IMR-90 (cell line): Measurements from ENCODE around the gene SHISAL1. TPM values are rescaled to one million over a fixed set of nuclear protein-coding genes. Genes with fewer than 3 reads are reported as not detected.

ENCODE experiments used
- ATAC-seq: fragments of 200-7000 bp; cut with Tn5 transposase; 2 replicates; pipeline ENCODE4 v1.9.1; 2020; ENCODE audit warnings: low read depth, mild to moderate bottlenecking, moderate library complexity
- BruUV-seq: library from RNA; stranded (reverse); fragments of 400-500 nt; replicated peaks from 2 replicates; lab custom pipeline; 2021; lab: Mats Ljungman, UMichigan
- CTCF ChIA-PET: fragments of 300-600 bp; formaldehyde crosslinking; extraction: SDS; loops from one replicate; lab custom pipeline; 2021; ENCODE audit warnings: antibody characterized with exemption; lab: Yijun Ruan, JAX
- POLR2A ChIA-PET: fragments of 300-600 bp; sonication (Branson Sonifier 250); formaldehyde crosslinking; loops from one replicate; lab custom pipeline; 2022; ENCODE audit warnings: antibody characterized with exemption; ENCODE audit not compliant: unreplicated experiment; lab: Charles Lee
- DNase-seq: peaks from one replicate; pipeline ENCODE4 v3.0.0; 2013
- H2AFZ ChIP-seq: replicated peaks from 2 replicates; pipeline ENCODE3; 2013; ENCODE audit warnings: low read length, mild to moderate bottlenecking; ENCODE audit not compliant: poor library complexity
- H2AK5ac ChIP-seq: 2 replicates; pipeline ENCODE4 v1.6.1; 2013; ENCODE audit warnings: low read depth, low read length, inconsistent platforms
- H2AK9ac ChIP-seq: replicated peaks from 2 replicates; pipeline ENCODE3; 2013; ENCODE audit warnings: mild to moderate bottlenecking, low read depth, low read length, moderate library complexity; ENCODE audit not compliant: poor library complexity
- H2BK120ac ChIP-seq: 2 replicates; pipeline ENCODE4 v1.6.1; 2013; ENCODE audit warnings: low read depth, low read length, inconsistent platforms
- H2BK15ac ChIP-seq: 3 replicates; pipeline ENCODE4 v1.6.1; 2013; ENCODE audit warnings: low read depth, low read length, inconsistent platforms
- H2BK20ac ChIP-seq: 2 replicates; pipeline ENCODE4 v1.6.1; 2013; ENCODE audit warnings: low read depth, mild to moderate bottlenecking, inconsistent platforms, low read length, moderate library complexity
- H2BK5ac ChIP-seq: 2 replicates; pipeline ENCODE4 v1.6.1; 2013; ENCODE audit warnings: mild to moderate bottlenecking, low read depth, low read length, inconsistent platforms; ENCODE audit not compliant: poor library complexity, severe bottlenecking
- H3K14ac ChIP-seq: replicated peaks from 2 replicates; pipeline ENCODE4 v1.6.1; 2013; ENCODE audit warnings: low read depth, low read length, inconsistent platforms
- H3K18ac ChIP-seq: 2 replicates; pipeline ENCODE4 v1.6.1; 2013; ENCODE audit warnings: low read depth, low read length, control low read depth
- H3K23ac ChIP-seq: 2 replicates; pipeline ENCODE4 v1.6.1; 2013; ENCODE audit warnings: low read depth, low read length, inconsistent platforms
- H3K27ac ChIP-seq: 2 replicates; pipeline ENCODE4 v1.5.1; 2013; ENCODE audit warnings: mild to moderate bottlenecking, control low read depth, low read length; ENCODE audit not compliant: insufficient read depth
- H3K27me3 ChIP-seq: 2 replicates; pipeline ENCODE4 v1.6.1; 2013; ENCODE audit warnings: low read length; ENCODE audit not compliant: control insufficient read depth, insufficient read depth
- H3K36me3 ChIP-seq: 2 replicates; pipeline ENCODE4 v1.6.1; 2013; ENCODE audit warnings: low read length, mixed read lengths; ENCODE audit not compliant: control insufficient read depth, insufficient read depth
- H3K4ac ChIP-seq: 2 replicates; pipeline ENCODE4 v1.6.1; 2013; ENCODE audit warnings: low read depth, low read length, inconsistent platforms
- H3K4me1 ChIP-seq: 2 replicates; pipeline ENCODE4 v1.6.1; 2013; ENCODE audit warnings: low read length, mixed read lengths; ENCODE audit not compliant: control insufficient read depth, insufficient read depth
- H3K4me2 ChIP-seq: 2 replicates; pipeline ENCODE4 v1.6.1; 2013; ENCODE audit warnings: low read depth, mild to moderate bottlenecking, control low read depth, low read length, moderate library complexity
- H3K4me3 ChIP-seq: 2 replicates; pipeline ENCODE4 v1.5.1; 2013; ENCODE audit warnings: low read depth, mild to moderate bottlenecking, control low read depth, low read length, moderate library complexity; ENCODE audit not compliant: insufficient read depth
- H3K56ac ChIP-seq: 2 replicates; pipeline ENCODE4 v1.6.1; 2013; ENCODE audit warnings: low read length, inconsistent platforms; ENCODE audit not compliant: insufficient read depth; ENCODE audit errors: extremely low read depth
- H3K79me1 ChIP-seq, 2 experiments: 2 replicates each; pipeline ENCODE4 v1.6.1; 2013; ENCODE audit warnings: low read length in 2 of 2, inconsistent platforms in 1 of 2, low read depth in 1 of 2
- H3K9ac ChIP-seq: 2 replicates; pipeline ENCODE4 v1.6.1; 2013; ENCODE audit warnings: low read depth, low read length, control low read depth
- H3K9me1 ChIP-seq: 2 replicates; pipeline ENCODE4 v1.6.1; 2013; ENCODE audit warnings: low read length, inconsistent platforms; ENCODE audit not compliant: insufficient read depth
- H3K9me3 ChIP-seq: 2 replicates; pipeline ENCODE4 v1.6.1; 2013; ENCODE audit warnings: low read length; ENCODE audit not compliant: control insufficient read depth, insufficient read depth
- H4K20me1 ChIP-seq: 2 replicates; pipeline ENCODE4 v1.6.1; 2013; ENCODE audit warnings: low read length, inconsistent platforms; ENCODE audit not compliant: insufficient read depth
- H4K5ac ChIP-seq: 2 replicates; pipeline ENCODE4 v1.6.1; 2013; ENCODE audit warnings: mild to moderate bottlenecking, low read depth, low read length, control low read depth
- H4K8ac ChIP-seq, 2 experiments: 2 replicates each; pipeline ENCODE4 v1.6.1; 2013; ENCODE audit warnings: low read depth in 2 of 2, low read length in 2 of 2, control low read depth in 1 of 2, inconsistent platforms in 1 of 2
- H4K91ac ChIP-seq: 2 replicates; pipeline ENCODE4 v1.6.1; 2013; ENCODE audit warnings: low read depth, low read length, inconsistent platforms; ENCODE audit not compliant: insufficient read depth
- CHD1 ChIP-seq: IDR thresholded peaks from 2 replicates; pipeline ENCODE4 v1.6.1; 2012; ENCODE audit warnings: low read depth, low read length, improper control_type of control experiment
- MXI1 ChIP-seq: IDR thresholded peaks from 2 replicates; pipeline ENCODE4 v1.6.1; 2012; ENCODE audit warnings: low read depth, mild to moderate bottlenecking, low read length, moderate library complexity, borderline replicate concordance
- NFE2L2 ChIP-seq: fragments of 150-350 bp; IDR thresholded peaks from 2 replicates; pipeline ENCODE4 v1.6.1; 2016; ENCODE audit warnings: low read depth, mild to moderate bottlenecking, low read length
- POLR2A ChIP-seq: IDR thresholded peaks from 2 replicates; pipeline ENCODE4 v1.6.1; 2012; ENCODE audit warnings: mild to moderate bottlenecking, low read depth, low read length
- RCOR1 ChIP-seq: IDR thresholded peaks from 2 replicates; pipeline ENCODE4 v1.6.1; 2012; ENCODE audit warnings: mild to moderate bottlenecking, low read length, improper control_type of control experiment; ENCODE audit not compliant: insufficient replicate concordance
- RFX5 ChIP-seq: IDR thresholded peaks from 2 replicates; pipeline ENCODE4 v1.8.0; 2012; ENCODE audit warnings: low read depth, mild to moderate bottlenecking, low read length, moderate library complexity
- SMC3 ChIP-seq: fragments of 150-350 bp; IDR thresholded peaks from 2 replicates; pipeline ENCODE4 v1.6.1; 2016; ENCODE audit warnings: low read depth, mild to moderate bottlenecking, antibody characterized with exemption, low read length, moderate library complexity
- WGBS, 2 experiments: methylation state at CpG; one replicate each; pipeline versions ENCODE4 v1.1.5 to v1.1.7; 2013; ENCODE audit warnings: missing lambda C conversion rate in 2 of 2; ENCODE audit not compliant: insufficient read length in 1 of 2; ENCODE audit errors: extremely low coverage in 2 of 2; 5-methylcytosine and 5-hydroxymethylcytosine counted together
- dilution Hi-C: fragments of 300-500 bp; cut with HindIII; formaldehyde crosslinking; loops from one replicate; pipeline ENCODE4 v1.14.3; 2018; ENCODE audit warnings: low sequenced_read_pairs; ENCODE audit not compliant: unreplicated experiment
- in situ Hi-C: fragments of 300-500 bp; cut with MboI; formaldehyde crosslinking; loops from 3 replicates; pipeline ENCODE4 v1.14.3; 2019; ENCODE audit warnings: low sequenced_read_pairs, inconsistent platforms, mixed read lengths
- intact Hi-C: fragments of 100-400 bp; cut with micrococcal nuclease; formaldehyde crosslinking; loops from 2 replicates; pipeline ENCODE4 v1.10.0; 2022
- polyA plus RNA-seq, 3 experiments: library from polyadenylated mRNA; depleted of rRNA; stranded (reverse); fragments of >200 nt; gene quantifications; 2 replicates each; pipeline ENCODE4 v1.2.3, GENCODE V29; 2012; ENCODE audit warnings: low replicate concordance in 1 of 3
- total RNA-seq: library from RNA; depleted of rRNA; stranded (reverse); fragments of >200 nt; gene quantifications from 2 replicates; pipeline ENCODE4 v1.2.3, GENCODE V29; 2012
- TF ChIP-seq, protein P1 (sequence below): fragments of 150-350 bp; IDR thresholded peaks from 2 replicates; pipeline ENCODE4 v1.6.1; 2017; ENCODE audit warnings: mild to moderate bottlenecking, antibody characterized with exemption, low read length, low read depth
- TF ChIP-seq, protein P2 (sequence below): conservative IDR thresholded peaks from 2 replicates; pipeline ENCODE4 v1.5.1; 2012; ENCODE audit warnings: mild to moderate bottlenecking, low read depth, low read length, improper control_type of control experiment

Gene SHISAL1
- total and polyA plus RNA-seq, 2 of the 4 experiments (the other 2 are of a cell fraction), result 1.0 to 1.4 TPM

- Histone ChIP-seq H3K27me3 (peaks cover 2% of the 10 kb centered on the region; the same call in 1 of the 2 replicates), H2BK20ac (no peak overlapping the region), H3K4ac (no peak overlapping the region), H3K36me3 (peaks cover 1% of the 10 kb centered on the region; the same call in 1 of the 2 replicates), H2BK15ac (no peak overlapping the region), H3K9me3 (no peaks in the 10 kb centered on the region), H4K8ac (no peak overlapping the region), H3K56ac (no peak overlapping the region), H3K79me1 (no peaks in the 10 kb centered on the region), H2BK120ac (no peak overlapping the region), H3K9ac (no peak overlapping the region), H4K91ac (no peak overlapping the region), H3K27ac (no peak overlapping the region), H3K18ac (no peak overlapping the region), H3K14ac (no peak overlapping the region), H2BK5ac (no peak overlapping the region), H4K20me1 (no peaks in the 10 kb centered on the region), H3K4me1 (peaks cover 6% of the 10 kb centered on the region; the same call in 1 of the 2 replicates), H3K23ac (no peak overlapping the region), H2AK5ac (no peak overlapping the region; the same call in 1 of the 2 replicates), H2AK9ac (no peak overlapping the region), H2AFZ (no peak overlapping the region), H4K5ac (no peak overlapping the region), H3K4me3 (no peak overlapping the region), H3K4me2 (no peak overlapping the region), H3K9me1 (no peaks in the 10 kb centered on the region)
- no TSS peak for BruUV-seq
- ChIA-PET CTCF (no interaction called here), POLR2A (no interaction called here)
- ATAC-seq (no peak), DNase-seq (no peak)
- WGBS, 2 experiments, result 40% methylated on average over 1 of the region's 3 CpGs; no CpG with 5 or more reads in 1 of the 2 experiments
- intact Hi-C loops, result no loop called here
- in situ Hi-C loops, result no loop called here
- TF ChIP-seq NFE2L2, result no peak
- TF ChIP-seq RFX5, result no peak
- no peak for TF ChIP-seq RCOR1
- no peak for TF ChIP-seq SMC3
- TF ChIP-seq CHD1, result no peak
- TF ChIP-seq MXI1, result no peak
- no peak for TF ChIP-seq POLR2A
- TF ChIP-seq, protein P1, sequence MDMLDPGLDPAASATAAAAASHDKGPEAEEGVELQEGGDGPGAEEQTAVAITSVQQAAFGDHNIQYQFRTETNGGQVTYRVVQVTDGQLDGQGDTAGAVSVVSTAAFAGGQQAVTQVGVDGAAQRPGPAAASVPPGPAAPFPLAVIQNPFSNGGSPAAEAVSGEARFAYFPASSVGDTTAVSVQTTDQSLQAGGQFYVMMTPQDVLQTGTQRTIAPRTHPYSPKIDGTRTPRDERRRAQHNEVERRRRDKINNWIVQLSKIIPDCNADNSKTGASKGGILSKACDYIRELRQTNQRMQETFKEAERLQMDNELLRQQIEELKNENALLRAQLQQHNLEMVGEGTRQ, result no peak
- TF ChIP-seq, protein P2, sequence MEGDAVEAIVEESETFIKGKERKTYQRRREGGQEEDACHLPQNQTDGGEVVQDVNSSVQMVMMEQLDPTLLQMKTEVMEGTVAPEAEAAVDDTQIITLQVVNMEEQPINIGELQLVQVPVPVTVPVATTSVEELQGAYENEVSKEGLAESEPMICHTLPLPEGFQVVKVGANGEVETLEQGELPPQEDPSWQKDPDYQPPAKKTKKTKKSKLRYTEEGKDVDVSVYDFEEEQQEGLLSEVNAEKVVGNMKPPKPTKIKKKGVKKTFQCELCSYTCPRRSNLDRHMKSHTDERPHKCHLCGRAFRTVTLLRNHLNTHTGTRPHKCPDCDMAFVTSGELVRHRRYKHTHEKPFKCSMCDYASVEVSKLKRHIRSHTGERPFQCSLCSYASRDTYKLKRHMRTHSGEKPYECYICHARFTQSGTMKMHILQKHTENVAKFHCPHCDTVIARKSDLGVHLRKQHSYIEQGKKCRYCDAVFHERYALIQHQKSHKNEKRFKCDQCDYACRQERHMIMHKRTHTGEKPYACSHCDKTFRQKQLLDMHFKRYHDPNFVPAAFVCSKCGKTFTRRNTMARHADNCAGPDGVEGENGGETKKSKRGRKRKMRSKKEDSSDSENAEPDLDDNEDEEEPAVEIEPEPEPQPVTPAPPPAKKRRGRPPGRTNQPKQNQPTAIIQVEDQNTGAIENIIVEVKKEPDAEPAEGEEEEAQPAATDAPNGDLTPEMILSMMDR, result no peak
- dilution Hi-C loops, result no loop called here
These were observed 28.0 kb downstream of the SHISAL1 start for GRCh38 chr22:44284711-44285110.
